Inferior parietal cortex (tissue), 1 donor: Measurements from ENCODE around the gene STC2.
"Not testable (repeated sequence)": the region's sequence is repeated elsewhere in the genome, so short reads cannot be mapped to it uniquely, and the experiment has no call there.

Experiments
- DNase-seq: peaks from one replicate; pipeline ENCODE4 v3.0.0-alpha.2; 2016; ENCODE audit errors: extremely low spot score

Gene STC2, protein sequence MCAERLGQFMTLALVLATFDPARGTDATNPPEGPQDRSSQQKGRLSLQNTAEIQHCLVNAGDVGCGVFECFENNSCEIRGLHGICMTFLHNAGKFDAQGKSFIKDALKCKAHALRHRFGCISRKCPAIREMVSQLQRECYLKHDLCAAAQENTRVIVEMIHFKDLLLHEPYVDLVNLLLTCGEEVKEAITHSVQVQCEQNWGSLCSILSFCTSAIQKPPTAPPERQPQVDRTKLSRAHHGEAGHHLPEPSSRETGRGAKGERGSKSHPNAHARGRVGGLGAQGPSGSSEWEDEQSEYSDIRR

DNA sequence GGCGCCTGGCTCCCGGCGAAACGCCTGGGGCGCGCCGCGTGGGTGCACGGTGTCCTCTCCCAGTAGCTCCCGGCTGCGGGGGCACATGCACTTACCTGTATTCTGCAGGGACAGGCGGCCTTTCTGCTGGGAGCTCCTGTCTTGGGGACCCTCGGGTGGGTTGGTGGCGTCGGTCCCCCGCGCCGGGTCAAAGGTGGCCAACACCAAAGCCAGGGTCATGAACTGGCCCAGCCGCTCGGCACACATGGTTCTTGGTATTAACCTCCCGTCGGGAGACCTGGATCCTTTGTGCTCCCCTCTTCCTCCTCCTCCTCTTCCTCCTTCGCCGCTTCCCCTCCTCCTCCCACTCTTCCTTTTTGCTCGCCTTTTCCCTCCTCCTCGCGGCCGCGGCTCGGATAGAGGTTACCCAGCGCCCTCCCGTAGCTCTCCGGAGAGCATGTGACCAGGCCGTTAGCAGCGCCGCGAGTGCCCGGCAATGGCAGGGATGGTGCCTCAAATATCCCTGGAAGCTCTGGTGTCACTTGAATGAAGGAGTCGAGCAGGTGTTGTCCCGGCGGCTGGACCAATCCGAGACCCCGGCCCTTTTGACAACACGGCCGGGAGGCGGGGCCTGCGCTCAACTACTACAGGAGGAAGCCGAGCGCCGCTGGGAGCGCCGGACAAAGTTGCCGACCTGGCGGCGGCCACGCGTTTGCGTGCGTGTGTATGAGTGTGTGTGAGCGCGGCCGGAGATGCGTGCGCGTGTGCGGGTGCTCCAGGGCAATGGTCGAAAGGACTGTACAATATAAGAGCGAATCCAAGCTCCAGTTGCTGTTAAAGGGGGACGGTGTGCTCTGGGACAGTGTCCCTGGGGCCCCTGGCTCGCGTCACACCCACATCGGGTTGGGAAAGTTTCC, at the start of gene STC2:
Gene STC2 (minus strand): TSS at position 467 of the 896 bp plus-strand sequence. CDS start 221 bp downstream, at position 246.
- peak; percentile 23 for DNase-seq

GRCh38 chr5:173371400-173371799, 43.2 kb upstream of the STC2 start:
- DNase-seq, result no peak

- not testable (repeated sequence) for DNase-seq
These were observed 35.2 kb upstream of the STC2 start for GRCh38 chr5:173363406-173363805.

- DNase-seq, result no peak
These were observed 27.3 kb upstream of the STC2 start for GRCh38 chr5:173355561-173355960.

GRCh38 chr5:173354645-173355044, 26.4 kb upstream of the STC2 start:
- DNase-seq, result no peak

- DNase-seq, result no peak
These were observed 24.4 kb upstream of the STC2 start for GRCh38 chr5:173352366-173353349.

DNA sequence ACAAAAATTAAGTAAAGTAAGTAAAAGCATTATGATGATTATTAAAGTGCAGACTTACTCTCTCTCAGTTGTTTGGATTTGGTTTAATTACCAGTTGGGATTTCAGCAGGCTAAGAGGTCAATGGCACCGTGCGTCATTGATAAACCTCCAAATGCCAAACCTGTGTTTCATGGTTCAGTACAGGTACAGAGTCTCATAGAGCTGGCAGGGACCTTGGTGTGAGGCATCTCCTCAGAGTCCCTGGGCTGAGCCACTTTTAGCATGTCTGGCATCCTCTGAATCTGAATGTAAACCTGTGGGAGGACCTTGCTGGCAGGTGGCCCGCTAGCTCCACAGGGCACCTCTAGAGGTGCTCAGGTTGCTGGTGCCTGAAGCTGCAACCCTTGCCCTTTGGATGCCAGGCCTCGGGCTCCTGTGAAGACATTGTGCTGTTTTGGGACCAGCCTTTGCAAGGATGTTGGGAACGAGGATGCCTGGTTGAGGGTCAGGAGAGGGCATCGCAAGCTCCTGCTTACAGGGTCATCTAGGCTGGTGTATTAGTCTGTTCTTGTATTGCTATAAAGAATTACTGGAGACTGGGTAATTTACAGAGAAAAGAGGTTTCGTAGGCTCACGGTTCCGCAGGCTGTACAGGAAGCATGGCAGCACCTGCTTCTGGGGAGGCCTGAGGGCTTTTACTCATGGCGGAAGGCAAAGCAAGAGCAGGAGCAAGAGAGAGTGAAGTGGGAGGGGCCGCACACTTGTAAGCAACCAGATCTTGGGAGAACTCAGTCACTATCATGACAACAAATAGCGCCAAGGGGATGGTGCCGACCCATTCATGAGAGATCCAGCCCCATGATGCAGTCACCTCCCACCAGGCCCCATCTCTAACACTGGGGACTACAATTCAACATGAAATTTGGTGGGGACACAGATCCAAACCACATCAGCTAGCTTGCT, 14.9 kb upstream of the STC2 start:
- no peak for DNase-seq

DNA sequence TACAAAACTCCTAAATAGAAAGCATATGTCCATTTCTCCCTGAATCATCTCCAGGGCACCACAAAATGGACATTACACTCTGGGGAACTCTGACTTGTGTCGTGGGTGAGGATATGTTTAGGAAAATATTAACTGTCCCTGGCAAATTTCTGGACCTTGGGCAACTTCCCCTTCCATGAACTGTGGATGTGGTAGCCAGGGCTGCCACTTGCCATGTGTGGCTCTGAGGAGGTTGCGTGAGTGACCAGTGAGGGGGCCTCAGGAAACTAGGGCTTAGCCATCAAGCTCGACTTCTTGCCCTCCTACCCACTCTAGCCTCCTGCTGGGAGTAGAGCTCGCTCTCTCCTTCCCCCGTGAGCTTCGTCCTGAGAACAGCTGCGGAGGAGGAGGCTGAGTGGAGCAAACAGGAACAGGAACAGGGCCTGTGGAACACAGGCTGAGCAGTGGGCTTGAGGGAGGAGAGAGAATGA, 13.8 kb upstream of the STC2 start:
- DNase-seq, result no peak

- no peak for DNase-seq
These were observed 12.8 kb upstream of the STC2 start for GRCh38 chr5:173340984-173341383.

DNA sequence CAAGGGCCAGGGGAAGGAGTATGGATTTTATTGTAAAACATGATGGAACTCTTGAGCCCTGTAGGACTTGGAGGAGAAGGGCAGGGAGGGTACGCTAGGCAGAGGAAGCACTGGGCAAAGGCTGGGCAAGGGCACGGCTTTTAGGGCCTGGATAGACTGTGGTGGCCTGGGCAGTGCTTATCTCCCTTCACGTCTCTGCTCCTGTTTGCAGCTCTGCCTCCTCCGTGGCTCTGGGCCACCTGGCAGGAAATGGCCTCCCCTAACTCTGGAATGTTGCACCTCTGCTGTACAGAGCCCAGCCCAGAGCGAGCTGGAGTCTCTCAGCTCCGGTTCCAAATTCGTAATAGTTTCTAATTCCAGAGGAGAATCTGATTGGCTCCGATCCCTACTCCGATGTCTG, 12.2 kb upstream of the STC2 start:
- DNase-seq, result no peak

DNA sequence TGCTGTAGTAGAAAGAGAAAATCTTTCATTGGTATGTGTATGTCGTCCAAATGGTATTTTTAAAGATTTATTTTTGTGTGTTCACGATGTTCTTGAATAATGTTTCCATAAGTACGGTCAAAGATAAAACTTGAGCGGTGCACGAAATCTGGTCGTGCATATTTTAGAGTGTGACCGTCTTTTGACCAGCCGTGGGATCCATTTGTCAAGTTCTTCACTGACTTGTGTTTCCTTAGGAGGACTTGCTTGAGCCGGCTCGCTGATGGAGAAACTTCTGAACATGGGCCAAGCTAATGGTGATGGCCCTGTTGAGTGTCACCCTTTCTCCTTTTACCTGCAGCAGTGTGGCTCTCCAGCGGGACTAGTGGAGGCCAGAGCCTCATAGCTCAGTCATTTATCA, 11.1 kb upstream of the STC2 start:
- DNase-seq, result no peak

DNA sequence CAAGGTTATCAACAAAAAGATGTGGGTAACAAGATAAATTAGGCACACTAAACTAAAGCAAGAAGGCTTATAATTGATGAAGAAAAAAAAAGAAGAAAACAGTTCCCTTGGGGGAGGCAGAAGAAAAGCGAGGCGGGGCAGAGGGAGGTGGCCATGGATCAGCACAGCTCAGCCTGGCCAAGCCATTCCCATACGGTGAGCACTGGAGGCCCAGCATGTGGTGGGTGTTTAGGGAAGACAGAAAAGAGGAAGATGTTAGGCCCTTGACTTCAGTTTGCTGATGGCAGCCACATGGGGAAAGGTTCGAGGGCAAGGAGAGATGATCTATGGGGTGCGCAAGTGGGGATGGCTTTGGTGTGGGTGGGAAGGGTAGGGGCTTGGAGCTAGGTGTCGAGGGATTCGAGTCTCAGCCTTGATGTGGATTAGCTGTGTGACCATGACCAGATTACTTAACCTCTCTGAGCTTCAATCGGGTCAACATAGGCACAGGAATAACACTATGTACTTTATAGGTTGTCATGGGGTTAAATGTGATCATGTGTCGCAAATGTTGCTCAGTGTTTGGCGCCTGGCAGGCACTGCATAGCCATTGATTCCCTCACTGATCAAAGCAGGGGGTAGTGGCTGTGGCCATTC, 10.3 kb upstream of the STC2 start:
- no peak for DNase-seq

DNA sequence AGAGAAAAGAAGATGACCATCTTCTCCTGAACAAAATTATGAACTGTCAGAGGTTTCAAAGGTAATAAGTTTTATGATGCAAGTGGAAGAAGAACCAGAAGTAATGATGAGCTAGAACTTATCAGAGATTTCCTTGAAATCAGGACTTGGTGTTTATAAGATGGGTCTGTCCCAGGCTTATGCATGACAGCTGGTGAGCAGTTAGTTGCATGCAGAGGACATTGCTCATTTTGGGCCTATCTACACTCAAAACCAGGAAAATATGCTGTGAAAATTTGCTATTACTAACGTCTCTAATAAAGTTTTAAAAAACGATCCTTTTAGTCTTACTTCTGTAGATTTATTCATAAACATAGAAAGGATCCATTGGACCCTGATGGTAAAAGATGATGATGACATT, 6.6 kb upstream of the STC2 start:
- no peak for DNase-seq

DNA sequence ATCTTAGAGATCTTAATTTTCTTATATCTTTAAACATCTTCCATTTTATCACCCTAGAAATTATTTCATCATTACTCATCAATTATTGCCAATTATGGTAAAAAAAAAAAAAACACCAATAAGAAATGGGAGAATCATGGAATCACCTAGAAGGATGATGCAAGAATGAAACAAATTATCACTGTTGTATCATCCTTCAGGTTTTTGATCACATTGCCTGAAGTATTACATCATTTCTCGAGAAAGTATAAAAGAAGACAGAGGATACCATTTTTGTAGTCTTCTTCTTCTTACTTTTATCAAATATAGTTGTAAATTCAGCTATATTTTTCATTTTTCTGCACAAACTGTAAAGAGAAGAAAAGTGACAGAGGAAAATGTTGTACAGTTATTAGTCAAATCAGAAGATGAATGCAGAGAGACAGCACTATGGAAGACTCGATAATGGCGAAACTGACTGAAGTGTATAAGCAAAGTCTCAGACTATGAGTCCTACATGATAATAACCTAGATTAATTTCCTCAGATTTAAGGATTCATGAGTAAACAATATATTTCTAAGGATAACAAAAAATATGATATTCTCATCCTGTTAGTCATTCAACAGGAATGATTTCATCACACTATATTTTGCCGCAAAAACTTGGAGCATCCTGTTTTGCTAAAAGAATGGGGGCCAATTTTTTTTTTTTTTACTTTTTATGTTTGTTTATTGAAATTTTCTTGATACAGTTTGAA, 5.9 kb upstream of the STC2 start:
- DNase-seq, result no peak

DNA sequence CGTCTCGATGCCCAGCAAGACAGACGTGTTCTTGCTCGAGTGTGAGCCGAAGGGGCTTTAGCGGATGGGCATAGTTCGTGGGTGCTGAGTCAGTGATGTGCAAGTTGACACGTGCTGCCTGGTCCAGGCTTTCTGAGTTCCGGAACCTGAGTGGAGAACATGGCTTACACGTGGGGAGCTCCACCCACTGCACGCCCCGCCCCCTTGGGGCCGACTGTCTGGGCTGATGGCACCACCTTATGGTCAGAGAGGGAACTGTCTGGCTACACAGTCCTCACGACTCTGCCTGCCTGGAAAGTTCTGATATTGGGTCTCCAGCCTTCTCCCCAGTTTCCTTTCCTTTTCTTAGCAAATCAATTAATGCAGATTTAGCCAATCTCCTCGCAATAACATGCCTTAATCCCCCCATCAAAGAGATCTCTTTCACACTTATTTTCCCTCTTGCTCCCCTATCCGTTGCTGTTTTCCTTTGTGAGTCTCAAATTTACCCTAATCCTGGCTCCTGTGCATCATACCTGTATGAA, 3.8 kb upstream of the STC2 start:
- peak; percentile 77 for DNase-seq

DNA sequence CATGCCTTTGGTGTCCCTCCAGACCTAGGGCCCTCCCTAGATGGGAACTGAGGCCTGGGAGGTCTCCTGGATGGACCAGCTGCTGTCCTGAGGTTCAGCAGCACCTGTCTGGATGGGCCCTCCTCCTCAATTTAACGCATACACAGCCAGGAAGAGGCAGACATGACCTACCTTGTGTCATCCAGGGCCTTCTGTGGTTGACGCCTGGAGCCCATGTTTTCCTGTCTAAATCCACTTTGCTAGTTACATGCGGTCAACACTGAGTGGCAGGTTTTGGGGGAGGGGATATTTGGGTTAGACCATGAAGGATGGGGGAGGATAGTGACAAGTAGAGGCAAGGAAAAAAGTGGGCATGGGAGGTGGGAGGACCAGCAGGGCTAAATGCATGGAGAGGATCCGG, 3.1 kb upstream of the STC2 start:
- DNase-seq, result no peak

DNA sequence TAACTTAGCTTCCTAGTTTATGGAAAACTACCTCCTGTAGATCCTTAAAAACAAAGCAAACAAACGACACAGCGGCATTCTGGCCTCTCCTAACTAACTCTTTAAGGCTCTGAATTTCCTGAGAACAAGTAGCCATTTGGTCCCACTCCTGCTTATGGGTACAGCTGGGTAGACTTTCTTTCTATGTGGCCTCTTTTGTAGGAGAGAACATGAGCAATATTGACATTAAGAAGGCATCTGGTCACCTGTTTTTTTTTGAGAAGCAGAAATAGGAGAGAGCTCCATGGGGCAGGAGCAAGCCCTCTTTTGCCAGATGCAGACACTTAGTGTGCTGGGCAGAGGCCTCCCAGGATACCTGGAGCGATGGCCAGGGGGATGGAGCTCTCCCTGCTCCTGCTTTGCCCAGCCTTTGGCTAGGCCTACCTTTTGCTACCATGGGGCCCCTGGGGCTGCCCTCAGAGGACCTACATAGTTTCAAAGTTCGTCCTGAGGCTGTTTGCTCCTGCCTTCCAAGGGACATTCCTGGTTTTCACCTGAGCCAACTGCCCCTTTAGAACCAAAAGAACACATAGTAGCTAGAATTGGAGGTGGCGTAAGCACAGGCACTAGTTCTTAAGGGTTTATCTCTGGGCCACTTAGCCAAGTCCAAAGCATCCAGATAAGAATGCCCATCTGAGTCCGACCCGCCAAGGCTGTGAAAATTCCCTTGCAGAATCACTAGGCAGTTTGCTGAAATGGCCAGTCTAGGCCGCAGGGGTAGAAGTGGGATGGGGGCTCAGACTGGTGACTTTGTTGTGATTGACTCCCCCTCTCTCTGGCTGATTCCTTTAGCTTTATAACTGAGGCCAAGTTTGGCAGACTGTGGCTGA, 2.4 kb upstream of the STC2 start:
- DNase-seq, result no peak
